B cell (primary cell): ENCODE results near the gene ITGB4. TPM values are rescaled to one million over a fixed set of nuclear protein-coding genes. Genes with fewer than 3 reads are reported as not detected.

ENCODE experiments used
- ATAC-seq: fragments of 200-7000 bp; cut with Tn5 transposase; one replicate; pipeline ENCODE4 v1.10.0; 2021; ENCODE audit warnings: low read depth, mild to moderate bottlenecking, moderate number of reproducible peaks, moderate library complexity
- CTCF ChIA-PET: fragments of 350-600 bp; sonication (Branson Sonifier 250); formaldehyde crosslinking; loops from one replicate; lab custom pipeline; 2021; ENCODE audit warnings: antibody characterized with exemption, inconsistent platforms; lab: Charles Lee
- POLR2A ChIA-PET: fragments of 350-600 bp; sonication (Branson Sonifier 250); formaldehyde crosslinking; loops from one replicate; lab custom pipeline; 2021; ENCODE audit warnings: antibody characterized with exemption; lab: Charles Lee
- DNase-seq: peaks from one replicate; pipeline ENCODE4 v3.0.0; 2013
- H2AFZ ChIP-seq: 2 replicates; pipeline ENCODE4 v1.6.1; 2012; ENCODE audit warnings: mild to moderate bottlenecking, low read depth, low read length; ENCODE audit not compliant: insufficient read depth, poor library complexity, severe bottlenecking
- H3K27ac ChIP-seq, 2 donors: 1 replicate in 1 of 2; 2 replicates in 1 of 2; pipeline ENCODE4 v1.5.1; 2012 to 2013; ENCODE audit warnings: low read length in 2 of 2, mild to moderate bottlenecking in 2 of 2, moderate library complexity in 1 of 2
- H3K27me3 ChIP-seq, 4 experiments: fragments of 200-600 bp in 1 of 4; sonication (generic) in 1 of 4; replicated peaks in 1 of 4; 1 replicate in 2 of 4; 2 replicates in 2 of 4; pipeline versions ENCODE4 v1.6.1 to v1.7.0; 2013 to 2016; ENCODE audit warnings: low read length in 3 of 4, mild to moderate bottlenecking in 2 of 4, mixed read lengths in 1 of 4, moderate library complexity in 1 of 4; ENCODE audit not compliant: insufficient read depth in 4 of 4, control insufficient read depth in 3 of 4; ENCODE audit errors: control extremely low read depth in 1 of 4
- H3K36me3 ChIP-seq, 2 experiments: replicated peaks in 1 of 2; 1 replicate in 1 of 2; 2 replicates in 1 of 2; pipeline versions ENCODE4 v1.6.1 to v1.7.1; 2013; ENCODE audit warnings: low read length in 1 of 2; ENCODE audit not compliant: insufficient read depth in 2 of 2, control insufficient read depth in 1 of 2; ENCODE audit errors: control extremely low read depth in 1 of 2, extremely low read depth in 1 of 2
- H3K4me1 ChIP-seq, 2 donors: fragments of 200-600 bp in 1 of 2; sonication (generic) in 1 of 2; 1 replicate in 1 of 2; 2 replicates in 1 of 2; pipeline versions ENCODE4 v1.5.1 to v1.6.1; 2013 to 2017; ENCODE audit warnings: low read length in 2 of 2; ENCODE audit not compliant: control insufficient read depth in 2 of 2, insufficient read depth in 2 of 2
- H3K4me2 ChIP-seq: replicated peaks from 2 replicates; pipeline ENCODE3; 2012; ENCODE audit warnings: mild to moderate bottlenecking, low read depth, low read length; ENCODE audit not compliant: poor library complexity, severe bottlenecking
- H3K4me3 ChIP-seq, 5 experiments: fragments of 200-600 bp in 1 of 5; sonication (generic) in 1 of 5; 1 replicate in 3 of 5; 2 replicates in 2 of 5; pipeline versions ENCODE4 v1.5.1 to v1.7.0; 2011 to 2016; ENCODE audit warnings: low read length in 4 of 5, mild to moderate bottlenecking in 4 of 5, low read depth in 2 of 5, control low read depth in 1 of 5, moderate library complexity in 1 of 5; ENCODE audit not compliant: insufficient read depth in 1 of 5; ENCODE audit errors: control extremely low read depth in 1 of 5, extremely low read depth in 1 of 5
- H3K79me2 ChIP-seq: fragments of 200-600 bp; sonication (generic); one replicate; pipeline ENCODE4 v1.6.0; 2016; ENCODE audit warnings: low read length; ENCODE audit not compliant: control insufficient read depth, insufficient read depth
- H3K9ac ChIP-seq: fragments of 200-600 bp; sonication (generic); 2 replicates; pipeline ENCODE4 v1.6.1; 2017; ENCODE audit warnings: mild to moderate bottlenecking, low read length, moderate library complexity
- H3K9me3 ChIP-seq, 3 donors: one replicate each; pipeline versions ENCODE4 v1.6.1 to v1.7.1; 2013; ENCODE audit warnings: low read length in 2 of 3; ENCODE audit not compliant: control insufficient read depth in 2 of 3, insufficient read depth in 1 of 3; ENCODE audit errors: control extremely low read depth in 1 of 3
- H4K20me1 ChIP-seq: 2 replicates; pipeline ENCODE4 v1.6.0; 2012; ENCODE audit warnings: mild to moderate bottlenecking, low read length; ENCODE audit not compliant: insufficient read depth, control insufficient read depth, poor library complexity, severe bottlenecking
- H3K27ac Mint-ChIP-seq: one replicate; pipeline ENCODE4 v1.8.0; 2021; ENCODE audit warnings: mixed read lengths
- H3K27me3 Mint-ChIP-seq: one replicate; pipeline ENCODE4 v1.8.0; 2021; ENCODE audit warnings: mixed read lengths
- H3K4me1 Mint-ChIP-seq: one replicate; pipeline ENCODE4 v1.8.0; 2021; ENCODE audit warnings: mixed read lengths
- H3K4me3 Mint-ChIP-seq: one replicate; pipeline ENCODE4 v1.8.0; 2021; ENCODE audit warnings: mixed read lengths
- H3K9me3 Mint-ChIP-seq: one replicate; pipeline ENCODE4 v1.8.0; 2022; ENCODE audit warnings: mixed read lengths; ENCODE audit not compliant: insufficient read depth
- CTCF ChIP-seq: fragments of 200-600 bp; IDR thresholded peaks from one replicate; pipeline ENCODE4 v1.8.0; 2022; ENCODE audit warnings: antibody characterized with exemption, mild to moderate bottlenecking
- EZH2 ChIP-seq: IDR thresholded peaks from 2 replicates; pipeline ENCODE4 v1.6.1; 2012; ENCODE audit warnings: borderline replicate concordance, low read depth, mild to moderate bottlenecking, moderate library complexity, low read length; ENCODE audit not compliant: insufficient read depth, poor library complexity, severe bottlenecking
- WGBS: methylation state at CpG from one replicate; pipeline ENCODE4 v1.1.5; 2013; ENCODE audit warnings: missing lambda C conversion rate; ENCODE audit not compliant: insufficient coverage; 5-methylcytosine and 5-hydroxymethylcytosine counted together
- intact Hi-C: fragments of 100-400 bp; cut with micrococcal nuclease; formaldehyde crosslinking; loops from one replicate; pipeline ENCODE4 v1.10.0; 2022
- polyA plus RNA-seq: library from polyadenylated mRNA; depleted of rRNA; stranded (reverse); fragments of >200 nt; gene quantifications from 2 replicates; pipeline ENCODE4 v1.2.3, GENCODE V29; 2012
- total RNA-seq, 2 donors: library from RNA; stranded (reverse); fragments of 120-200 nt in 1 of 2; gene quantifications; 1 replicate in 1 of 2; 2 replicates in 1 of 2; pipeline versions ENCODE4 v1.2.3 to v1.2.4, GENCODE V29; 2013 to 2022

ITGB4 gene
- total and polyA plus RNA-seq, 2 donors (not counting 1 experiment from before 2014, with no cell fraction given), result 0.12 to 0.81 TPM

- Histone ChIP-seq H3K4me3 (no peak overlapping the region), H3K36me3 (peaks cover 9 to 72% of the 10 kb centered on the region in 2 experiments), H3K79me2 (peaks cover 80% of the 10 kb centered on the region), H3K27ac (no peak overlapping the region), H3K27me3 (no peaks in the 10 kb centered on the region), H2AFZ (no peak overlapping the region), H3K4me2 (no peak overlapping the region), H4K20me1 (peaks cover 83% of the 10 kb centered on the region), H3K4me1 (peaks cover 26 to 29% of the 10 kb centered on the region in 2 donors), H3K9me3 (no peaks in the 10 kb centered on the region), H3K9ac (no peak overlapping the region)
- H3K4me3 Mint-ChIP-seq, result no peak overlapping the region
- H3K9me3 Mint-ChIP-seq, result no peaks in the 10 kb centered on the region
- POLR2A ChIA-PET, result no interaction called here
- no peak for TF ChIP-seq EZH2
- TF ChIP-seq CTCF, result no peak
- H3K27ac Mint-ChIP-seq, result peak overlapping the region; percentile 46
- H3K4me1 Mint-ChIP-seq, result peaks cover 32% of the 10 kb centered on the region
- no peak for ATAC-seq
- WGBS, result 95% methylated on average over 15 of the region's 19 CpGs
- CTCF ChIA-PET, result interaction anchor here (0.7 to 1.2 kb wide), 3 partner anchors 54 to 56 kb away, joined by 3 to 4 read pairs (median 3); no protein-coding TSS in a partner anchor
- DNase-seq, result no peak
- intact Hi-C loops, result no loop called here
- H3K27me3 Mint-ChIP-seq, result no peaks in the 10 kb centered on the region
Measured at GRCh38 chr17:75693500-75694481, 27.5 kb upstream of the ITGB4 start.

GRCh38 chr17:75694536-75694935, 26.7 kb upstream of the ITGB4 start:
- Histone ChIP-seq H3K27me3 (no peaks in the 10 kb centered on the region), H3K9ac (no peak overlapping the region), H3K27ac (no peak overlapping the region), H3K4me1 (peaks cover 18 to 22% of the 10 kb centered on the region in 2 donors), H4K20me1 (peaks cover 83% of the 10 kb centered on the region), H3K36me3 (peaks cover 9 to 78% of the 10 kb centered on the region in 2 experiments), H3K4me3 (no peak overlapping the region), H3K9me3 (no peaks in the 10 kb centered on the region), H3K4me2 (no peak overlapping the region), H2AFZ (no peak overlapping the region), H3K79me2 (peaks cover 80% of the 10 kb centered on the region)
- ChIA-PET CTCF (interaction anchor here (0.7 to 1.2 kb wide), 2 partner anchors 53 to 56 kb away, joined by 3 to 4 read pairs; no protein-coding TSS in a partner anchor), POLR2A (no interaction called here)
- intact Hi-C loops, result no loop called here
- no peaks in the 10 kb centered on the region for H3K27me3 Mint-ChIP-seq
- H3K4me1 Mint-ChIP-seq, result peaks cover 25% of the 10 kb centered on the region
- no peaks in the 10 kb centered on the region for H3K9me3 Mint-ChIP-seq
- TF ChIP-seq EZH2 (no peak), CTCF (no peak)
- H3K4me3 Mint-ChIP-seq, result no peak overlapping the region
- no peak overlapping the region for H3K27ac Mint-ChIP-seq
- WGBS, result 90% methylated on average over 14 of the region's 14 CpGs
- DNase-seq, result no peak
- ATAC-seq, result no peak
